Neuronal stem cell (in vitro differentiated cells): Measurements from ENCODE around the gene CYBA.
A peak's percentile ranks its signal among the peaks of the same experiment; 100 is the strongest.

Experiments used
- DNase-seq: peaks from one replicate; pipeline ENCODE4 v3.0.0-alpha.2; 2013; ENCODE audit warnings: low spot score
- H2AFZ ChIP-seq: one replicate; pipeline ENCODE4 v1.6.1; 2013; ENCODE audit warnings: mild to moderate bottlenecking, low read length, inconsistent platforms
- H2AK5ac ChIP-seq: 2 replicates; pipeline ENCODE4 v1.6.1; 2013; ENCODE audit warnings: low read depth, mild to moderate bottlenecking, inconsistent platforms, low read length, moderate library complexity, mixed read lengths
- H2BK120ac ChIP-seq: 2 replicates; pipeline ENCODE4 v1.6.1; 2013; ENCODE audit warnings: low read depth, mild to moderate bottlenecking, inconsistent platforms, low read length, moderate library complexity, mixed read lengths
- H2BK12ac ChIP-seq: one replicate; pipeline ENCODE4 v1.6.1; 2013; ENCODE audit warnings: low read length, inconsistent platforms
- H2BK15ac ChIP-seq: 2 replicates; pipeline ENCODE4 v1.6.1; 2013; ENCODE audit warnings: mild to moderate bottlenecking, low read length, inconsistent platforms, mixed read lengths
- H2BK5ac ChIP-seq: one replicate; pipeline ENCODE4 v1.6.1; 2013; ENCODE audit warnings: inconsistent platforms, mild to moderate bottlenecking, low read length, moderate library complexity
- H3K14ac ChIP-seq: one replicate; pipeline ENCODE4 v1.6.1; 2013; ENCODE audit warnings: low read length, inconsistent platforms
- H3K18ac ChIP-seq: 2 replicates; pipeline ENCODE4 v1.6.1; 2013; ENCODE audit warnings: low read length, inconsistent platforms
- H3K23ac ChIP-seq: 2 replicates; pipeline ENCODE4 v1.6.1; 2013; ENCODE audit warnings: low read depth, mild to moderate bottlenecking, mixed read lengths, low read length, inconsistent platforms; ENCODE audit not compliant: poor library complexity
- H3K27ac ChIP-seq: replicated peaks from 3 replicates; pipeline ENCODE4 v1.5.1; 2013; ENCODE audit warnings: low read length, inconsistent platforms
- H3K27me3 ChIP-seq, 3 experiments: 2 replicates each; pipeline ENCODE4 v1.6.1; 2013; ENCODE audit warnings: low read length in 3 of 3, mild to moderate bottlenecking in 2 of 3, inconsistent platforms in 1 of 3, low read depth in 1 of 3, mixed read lengths in 1 of 3, moderate library complexity in 1 of 3; ENCODE audit not compliant: control insufficient read depth in 3 of 3, insufficient read depth in 3 of 3
- H3K36me3 ChIP-seq, 2 donors: replicated peaks in 1 of 2; 2 replicates each; pipeline ENCODE4 v1.6.1; 2013; ENCODE audit warnings: low read length in 2 of 2; ENCODE audit not compliant: control insufficient read depth in 2 of 2, insufficient read depth in 2 of 2
- H3K4ac ChIP-seq: 2 replicates; pipeline ENCODE4 v1.6.1; 2013; ENCODE audit warnings: inconsistent platforms, mild to moderate bottlenecking, low read length, moderate library complexity
- H3K4me1 ChIP-seq, 2 donors: 1 replicate in 1 of 2; 2 replicates in 1 of 2; pipeline ENCODE4 v1.6.1; 2013; ENCODE audit warnings: low read length in 2 of 2, low read depth in 1 of 2; ENCODE audit not compliant: control insufficient read depth in 2 of 2, insufficient read depth in 1 of 2
- H3K4me2 ChIP-seq: one replicate; pipeline ENCODE4 v1.6.1; 2013; ENCODE audit warnings: mild to moderate bottlenecking, low read length, inconsistent platforms; ENCODE audit not compliant: insufficient read depth, poor library complexity, severe bottlenecking
- H3K4me3 ChIP-seq, 2 donors: 2 replicates each; pipeline ENCODE4 v1.5.1; 2013; ENCODE audit warnings: low read length in 2 of 2, mild to moderate bottlenecking in 2 of 2, inconsistent platforms in 1 of 2, moderate library complexity in 1 of 2
- H3K79me1 ChIP-seq: one replicate; pipeline ENCODE4 v1.6.1; 2013; ENCODE audit warnings: low read depth, mild to moderate bottlenecking, inconsistent platforms, low read length, moderate library complexity
- H3K9ac ChIP-seq: one replicate; pipeline ENCODE4 v1.6.1; 2013; ENCODE audit warnings: mild to moderate bottlenecking, low read depth, low read length, inconsistent platforms; ENCODE audit not compliant: poor library complexity
- H3K9me3 ChIP-seq, 2 donors: replicated peaks in 1 of 2; 2 replicates each; pipeline versions ENCODE3 to v1.6.1; 2013; ENCODE audit warnings: low read length in 2 of 2, mild to moderate bottlenecking in 2 of 2, inconsistent platforms in 1 of 2, low read depth in 1 of 2, mixed read lengths in 1 of 2, moderate library complexity in 1 of 2; ENCODE audit not compliant: control insufficient read depth in 2 of 2, insufficient read depth in 1 of 2
- H4K8ac ChIP-seq: one replicate; pipeline ENCODE4 v1.6.1; 2013; ENCODE audit warnings: low read depth, mild to moderate bottlenecking, inconsistent platforms, low read length, moderate library complexity
- H4K91ac ChIP-seq: one replicate; pipeline ENCODE4 v1.6.1; 2013; ENCODE audit warnings: low read length, low read depth, mild to moderate bottlenecking, inconsistent platforms; ENCODE audit not compliant: poor library complexity
- WGBS, 2 donors: extraction: QIAGEN DNeasy Blood & Tissue Kit; methylation state at CpG; one replicate each; pipeline ENCODE4 v1.1.7; 2013; ENCODE audit warnings: missing lambda C conversion rate in 2 of 2, mixed read lengths in 1 of 2; ENCODE audit not compliant: insufficient read length in 2 of 2, insufficient replicate concordance in 1 of 2; ENCODE audit errors: extremely low coverage in 2 of 2; 5-methylcytosine and 5-hydroxymethylcytosine counted together

CYBA gene

DNA sequence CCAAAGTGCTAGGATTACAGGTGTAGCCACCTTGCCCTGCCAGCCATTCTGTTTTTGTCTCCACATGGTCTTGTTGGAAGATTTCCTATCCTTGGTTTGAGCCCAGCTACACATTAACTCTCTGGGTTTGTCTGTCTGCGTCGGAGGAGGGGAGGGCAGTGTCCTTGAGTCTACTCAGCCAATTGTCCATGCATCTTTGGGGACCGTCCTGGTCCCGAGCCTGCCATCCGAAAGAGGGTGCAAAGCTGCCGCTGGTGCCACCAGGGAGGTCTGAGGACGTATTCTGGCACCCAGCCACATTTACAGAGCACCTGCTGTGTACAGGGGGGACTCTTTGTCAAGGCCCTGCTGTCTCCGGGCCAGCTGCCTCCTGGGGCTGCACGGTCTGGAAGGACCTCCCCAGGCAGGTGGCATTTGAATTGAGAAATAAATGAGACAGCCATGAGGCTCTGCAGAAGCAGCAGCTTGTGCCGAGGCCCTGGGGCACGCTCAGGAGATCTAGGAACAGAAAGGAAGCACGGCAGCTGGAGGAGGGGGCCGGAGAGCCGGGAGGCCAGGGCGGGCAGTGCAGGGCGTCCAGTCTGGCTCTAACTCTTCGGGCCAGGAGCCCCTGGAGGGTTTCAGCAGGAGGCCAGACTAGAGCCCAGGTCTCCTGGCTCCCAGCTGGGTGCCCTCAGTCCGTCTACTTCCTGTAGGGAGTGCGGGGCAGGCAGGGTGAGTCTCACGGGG, 1.5 kb downstream of the CYBA start:
- H2BK12ac ChIP-seq = no peak overlapping the region
- H3K4me3 ChIP-seq = no peak overlapping the region
- H2BK5ac ChIP-seq = no peak overlapping the region
- peak overlapping the region; percentile 89 for H2BK15ac ChIP-seq
- peak overlapping the region; percentile 90 for H2AK5ac ChIP-seq
- peaks cover 15% of the 10 kb centered on the region for H3K79me1 ChIP-seq
- H2BK120ac ChIP-seq = no peak overlapping the region
- H3K4me2 ChIP-seq = peak overlapping the region; percentile 98
- peak overlapping the region; percentile 76 for H3K18ac ChIP-seq
- WGBS, 2 donors = no CpG with 5 or more reads among the region's 20 CpGs
- H3K36me3 ChIP-seq = peaks cover 14 to 34% of the 10 kb centered on the region in 2 donors
- H4K8ac ChIP-seq = no peak overlapping the region
- peak overlapping the region; percentile 99 for H3K9ac ChIP-seq
- no peak overlapping the region for H3K27ac ChIP-seq
- no peaks in the 10 kb centered on the region for H3K27me3 ChIP-seq
- DNase-seq = no peak
- H3K9me3 ChIP-seq = no peaks in the 10 kb centered on the region
- H3K23ac ChIP-seq = peak overlapping the region; percentile 91
- H3K14ac ChIP-seq = peak overlapping the region; percentile 2
- no peak overlapping the region for H4K91ac ChIP-seq
- H3K4ac ChIP-seq = no peak overlapping the region
- H3K4me1 ChIP-seq = peaks cover 16 to 25% of the 10 kb centered on the region in 2 donors
- no peak overlapping the region for H2AFZ ChIP-seq

DNA sequence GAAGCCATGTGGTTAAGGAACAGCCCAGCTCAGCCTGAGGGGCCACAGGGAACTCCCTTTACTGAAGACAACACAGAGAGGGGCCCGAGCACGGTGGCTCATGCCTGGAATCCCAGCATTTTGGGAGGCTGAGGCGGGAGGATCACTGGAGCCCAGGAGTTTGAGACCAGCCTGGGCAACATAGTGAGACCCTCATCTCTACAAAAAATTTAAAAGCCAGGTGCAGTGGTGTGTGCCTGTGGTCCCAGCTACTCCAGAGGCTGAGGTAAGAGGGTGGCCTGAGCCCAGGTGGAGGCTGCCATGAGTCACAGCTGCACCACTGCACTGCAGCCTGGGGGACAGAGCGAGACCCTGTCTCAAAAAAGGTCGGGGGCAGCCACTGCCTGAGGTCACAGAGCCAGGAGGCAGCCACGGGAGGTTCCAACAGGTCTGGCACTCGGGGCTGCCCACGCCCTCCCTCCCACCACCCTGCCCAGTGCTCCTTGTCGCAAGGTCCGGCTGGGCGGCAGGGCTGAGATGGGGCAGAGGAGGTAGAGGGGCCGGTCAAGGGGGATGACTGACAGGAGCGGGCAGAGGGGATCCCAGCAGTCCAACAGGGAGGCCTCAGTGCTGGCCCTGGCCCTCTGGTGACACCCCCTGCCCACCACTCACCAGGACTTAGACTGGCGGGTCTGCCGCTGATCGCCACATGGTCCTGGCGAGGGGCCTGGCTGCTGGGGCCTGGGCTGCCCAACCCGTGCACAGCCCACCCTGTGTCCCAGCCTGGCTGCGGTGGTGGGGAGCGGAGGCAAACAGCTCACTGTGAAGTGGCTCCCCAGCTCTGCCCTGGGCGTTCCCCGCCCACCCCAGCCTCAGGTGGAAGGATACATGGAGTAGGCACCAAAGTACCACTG, 3.4 kb downstream of the CYBA start:
- Histone ChIP-seq H2AFZ (no peak overlapping the region), H2AK5ac (peak overlapping the region; percentile 24), H3K14ac (peak overlapping the region; percentile 38), H2BK12ac (no peak overlapping the region), H3K4me3 (no peak overlapping the region), H3K4me2 (no peak overlapping the region), H3K4me1 (peaks cover 16 to 25% of the 10 kb centered on the region in 2 donors), H3K9me3 (no peaks in the 10 kb centered on the region), H3K27me3 (no peaks in the 10 kb centered on the region), H3K79me1 (peaks cover 15% of the 10 kb centered on the region), H2BK120ac (no peak overlapping the region), H3K9ac (peak overlapping the region; percentile 24), H3K4ac (no peak overlapping the region), H3K18ac (peak overlapping the region; percentile 3), H4K8ac (no peak overlapping the region), H3K27ac (no peak overlapping the region), H2BK5ac (no peak overlapping the region), H2BK15ac (no peak overlapping the region), H3K36me3 (peaks cover 2 to 15% of the 10 kb centered on the region in 2 donors), H4K91ac (peak overlapping the region; percentile 53), H3K23ac (peak overlapping the region; percentile 11)
- no CpG with 5 or more reads among the region's 22 CpGs for WGBS, 2 donors
- no peak for DNase-seq

DNA sequence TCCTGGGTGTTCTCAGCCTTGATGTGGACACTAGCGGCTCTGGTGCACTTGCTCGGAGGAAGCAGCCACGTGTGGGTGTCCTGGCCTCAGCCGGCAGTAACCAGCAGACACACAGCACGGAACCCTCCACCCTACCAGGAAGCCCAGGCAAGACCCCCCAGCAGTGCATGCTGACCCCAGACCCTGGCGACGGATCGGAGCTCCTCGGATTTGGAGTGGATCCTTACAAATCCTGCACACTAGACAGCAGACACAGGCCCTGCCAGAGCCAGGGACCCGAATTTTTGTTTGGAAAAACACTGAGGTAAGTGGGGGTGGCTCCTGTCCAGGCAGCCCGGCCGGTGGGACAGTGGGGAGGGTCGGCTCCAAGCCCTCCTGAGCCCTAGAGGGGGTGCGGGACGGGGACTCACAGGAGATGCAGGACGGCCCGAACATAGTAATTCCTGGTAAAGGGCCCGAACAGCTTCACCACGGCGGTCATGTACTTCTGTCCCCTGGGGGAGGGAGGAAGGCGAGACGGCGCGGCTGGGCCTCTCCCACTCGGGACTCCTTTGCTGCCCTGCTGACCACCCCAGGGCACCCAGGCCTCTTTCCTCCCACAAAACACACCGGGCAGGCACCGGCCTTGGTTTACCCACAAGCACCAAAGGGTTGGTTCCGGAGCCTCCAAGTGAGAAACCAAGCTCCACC, 4.4 kb downstream of the CYBA start:
- H4K8ac ChIP-seq = no peak overlapping the region
- H4K91ac ChIP-seq = no peak overlapping the region
- peaks cover 14 to 17% of the 10 kb centered on the region in 2 donors for H3K4me1 ChIP-seq
- H3K79me1 ChIP-seq = peaks cover 14% of the 10 kb centered on the region
- H3K4me3 ChIP-seq = no peak overlapping the region
- no peak overlapping the region for H2AFZ ChIP-seq
- no peak overlapping the region for H3K4me2 ChIP-seq
- H3K9ac ChIP-seq = no peak overlapping the region
- peak overlapping the region; percentile 39 for H2BK5ac ChIP-seq
- no peak overlapping the region for H3K14ac ChIP-seq
- no CpG with 5 or more reads among the region's 28 CpGs for WGBS, 2 donors
- H2BK120ac ChIP-seq = no peak overlapping the region
- H2AK5ac ChIP-seq = no peak overlapping the region
- H3K27ac ChIP-seq = no peak overlapping the region
- H3K23ac ChIP-seq = no peak overlapping the region
- H3K4ac ChIP-seq = no peak overlapping the region
- no peaks in the 10 kb centered on the region for H3K27me3 ChIP-seq
- no peak overlapping the region for H2BK15ac ChIP-seq
- H2BK12ac ChIP-seq = no peak overlapping the region
- H3K36me3 ChIP-seq = peaks cover 0 to 5% of the 10 kb centered on the region in 2 donors
- H3K18ac ChIP-seq = peak overlapping the region; percentile 28
- no peaks in the 10 kb centered on the region for H3K9me3 ChIP-seq
- no peak for DNase-seq
